HG02852 (cell line): Measurements from ENCODE around the gene CYP2C18.
"Not testable (repeated sequence)": the region's sequence is repeated elsewhere in the genome, so short reads cannot be mapped to it uniquely, and the experiment has no call there.

Experiments used
- ATAC-seq: cut with Tn5 transposase; IDR thresholded peaks from one replicate; pipeline ENCODE4 v1.9.1; 2021; ENCODE audit warnings: mild to moderate bottlenecking, moderate library complexity; ENCODE audit not compliant: unreplicated experiment

The CYP2C18 gene

DNA sequence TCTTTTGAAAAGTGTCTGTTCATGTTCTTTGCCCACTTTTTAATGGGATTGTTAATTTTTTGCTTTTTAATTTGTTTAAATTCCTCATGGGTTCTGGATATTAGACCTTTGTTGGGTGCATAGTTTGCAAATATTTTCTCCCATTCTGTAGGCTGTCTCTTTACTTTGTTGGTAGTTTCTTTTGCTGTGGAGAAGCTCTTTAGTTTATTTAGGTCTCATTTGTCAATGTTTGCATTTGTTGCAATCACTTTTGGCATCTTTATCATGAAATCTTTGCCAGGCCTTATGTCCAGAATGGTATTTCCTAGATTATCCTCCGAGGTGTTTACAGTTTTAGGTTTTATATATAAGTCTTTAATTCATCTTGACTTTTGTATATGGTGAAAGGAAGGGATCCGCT, 55.1 kb downstream of the CYP2C18 start:
- no peak for ATAC-seq

DNA sequence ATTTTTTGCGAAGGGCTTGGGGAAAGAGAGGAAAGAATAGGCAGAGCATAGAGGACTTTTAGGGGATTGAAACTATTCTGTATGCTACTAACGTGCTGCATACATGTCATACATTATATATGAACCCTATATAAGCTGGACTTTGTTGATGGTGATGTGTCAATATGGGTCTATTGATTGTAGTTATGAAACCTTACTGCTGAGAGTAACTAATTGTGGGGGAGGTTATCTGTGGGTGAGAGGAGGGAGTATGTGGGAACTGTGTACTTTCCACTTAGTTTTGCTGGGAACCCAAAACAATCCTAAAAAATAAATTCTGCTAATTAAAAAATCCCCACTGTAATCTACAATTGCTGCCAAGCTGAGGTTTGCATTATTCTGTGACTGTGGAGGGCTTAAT, 63.6 kb downstream of the CYP2C18 start:
- no peak for ATAC-seq

- no peak for ATAC-seq
These were observed 64.3 kb downstream of the CYP2C18 start for GRCh38 chr10:94747838-94748237.

- ATAC-seq = no peak
These were observed 74.4 kb downstream of the CYP2C18 start for GRCh38 chr10:94757916-94758315.

DNA sequence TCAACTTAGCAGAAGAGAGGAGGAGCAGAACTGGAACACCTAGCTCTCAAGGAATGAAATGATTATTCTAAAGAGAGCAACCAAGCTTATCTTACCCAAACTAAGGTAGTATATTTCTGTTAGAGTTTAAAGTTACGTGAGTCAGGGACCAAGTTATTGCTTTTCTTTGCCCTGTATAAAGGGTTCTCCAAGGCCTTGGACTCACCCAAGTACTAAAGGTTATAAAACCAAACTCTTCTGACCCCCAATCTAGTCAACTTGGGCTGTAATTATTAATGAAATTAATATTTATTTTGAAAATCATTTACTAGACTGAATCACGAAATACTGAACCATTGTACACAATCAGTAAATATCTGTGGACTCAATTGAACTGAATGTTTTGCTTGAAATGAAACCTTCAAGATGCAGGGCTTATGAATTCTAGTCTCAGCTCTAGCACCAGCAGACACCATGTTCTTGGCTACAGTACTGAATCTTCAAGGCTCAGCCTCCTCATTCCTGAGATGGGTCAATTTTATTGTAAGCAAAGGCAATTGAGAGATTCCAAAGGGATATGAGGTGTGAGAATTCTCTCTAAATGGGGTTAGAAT, 77.2 kb downstream of the CYP2C18 start:
- ATAC-seq = no peak

DNA sequence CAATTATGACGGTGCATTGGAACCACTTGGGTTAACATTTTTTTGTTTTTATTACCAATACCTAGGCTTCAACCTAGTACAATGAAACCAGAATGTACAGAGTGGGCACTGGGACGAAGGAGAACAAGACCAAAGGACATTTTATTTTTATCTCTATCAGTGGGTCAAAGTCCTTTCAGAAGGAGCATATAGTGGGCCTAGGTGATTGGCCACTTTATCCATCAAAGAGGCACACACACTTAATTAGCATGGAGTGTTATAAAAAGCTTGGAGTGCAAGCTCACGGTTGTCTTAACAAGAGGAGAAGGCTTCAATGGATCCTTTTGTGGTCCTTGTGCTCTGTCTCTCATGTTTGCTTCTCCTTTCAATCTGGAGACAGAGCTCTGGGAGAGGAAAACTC, 78.9 kb downstream of the CYP2C18 start, which contains the start of gene CYP2C19:
Gene CYP2C19 (plus strand): TSS at position 289 of the 400 bp plus-strand sequence. CDS start 25 bp downstream, at position 314.
- no peak for ATAC-seq

- ATAC-seq = not testable (repeated sequence)
These were observed 91.9 kb downstream of the CYP2C18 start for GRCh38 chr10:94775425-94775824.

DNA sequence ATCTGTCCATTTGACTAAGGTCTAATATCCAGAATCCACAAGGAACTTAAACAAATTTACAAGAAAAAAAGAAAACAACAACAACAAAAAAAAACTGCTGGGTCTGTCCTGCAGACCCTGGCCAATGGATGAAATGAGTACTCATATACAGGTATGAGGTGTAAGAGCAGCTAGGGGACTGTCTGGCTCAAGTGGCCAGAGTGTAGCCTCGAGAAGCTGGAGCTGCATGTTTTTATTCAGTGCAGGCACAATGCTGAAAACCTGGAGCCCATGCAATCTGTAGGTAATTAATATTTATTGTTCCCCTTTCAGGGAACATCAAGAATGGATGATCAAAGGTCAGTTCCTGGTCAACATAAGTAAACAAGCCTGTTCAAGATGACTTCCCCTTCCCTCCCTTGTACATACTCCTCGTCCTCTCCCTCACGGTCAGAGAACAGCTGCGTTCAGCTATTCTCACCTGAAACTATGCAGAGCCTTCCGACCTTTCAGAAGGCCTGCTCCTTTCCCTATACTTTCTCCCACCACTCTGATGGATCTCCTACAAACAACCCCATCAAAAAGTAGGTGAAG, 94.4 kb downstream of the CYP2C18 start:
- ATAC-seq = no peak

- no peak for ATAC-seq
These were observed 97.3 kb downstream of the CYP2C18 start for GRCh38 chr10:94780844-94781243.

DNA sequence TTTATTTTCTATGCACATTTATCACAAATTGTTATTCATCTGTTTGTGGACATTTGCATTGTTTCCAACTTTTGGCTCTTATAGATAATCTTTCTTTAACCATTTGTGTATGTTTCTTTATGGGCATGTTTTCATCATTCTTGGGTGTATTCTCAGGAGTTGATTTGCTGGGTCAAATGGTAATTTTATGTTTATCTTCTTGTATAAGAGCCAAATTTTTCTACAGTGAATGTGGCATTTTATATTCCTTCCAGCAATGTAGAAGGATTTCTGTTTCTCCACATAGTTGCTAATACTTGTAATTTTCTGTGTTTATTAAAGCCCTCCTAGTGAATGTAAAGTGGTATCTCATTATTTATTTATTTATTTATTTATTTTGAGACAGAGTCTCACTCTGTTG, 100.7 kb downstream of the CYP2C18 start:
- ATAC-seq = no peak

DNA sequence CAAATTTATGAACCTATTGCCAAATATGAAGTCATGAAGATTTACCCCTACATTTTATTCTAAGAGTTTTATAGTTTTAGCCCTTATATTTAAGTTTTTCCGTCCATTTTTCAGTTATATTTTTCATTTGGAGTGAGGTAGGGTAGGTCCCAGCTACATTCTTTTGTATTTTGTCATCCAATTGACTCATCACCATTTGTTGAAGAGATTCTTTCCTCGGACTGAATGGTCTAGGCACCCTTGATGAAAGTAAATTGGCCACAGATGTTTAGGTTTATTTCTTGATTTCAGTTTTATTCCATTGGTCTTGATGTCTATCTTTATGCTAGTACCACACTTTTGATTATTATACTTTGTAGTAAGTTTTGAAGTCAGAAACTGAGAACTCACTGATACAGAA, 101.7 kb downstream of the CYP2C18 start:
- no peak for ATAC-seq
